Vagina (tissue), 2 donors: ENCODE results near the gene ATXN1.

Experiments used
- POLR2A ChIP-seq, 2 donors: fragments of 450-650 bp; IDR thresholded peaks; one replicate each; pipeline ENCODE4 v1.6.1; 2017; ENCODE audit warnings: antibody characterized with exemption in 2 of 2, mild to moderate bottlenecking in 2 of 2, moderate library complexity in 2 of 2
- POLR2AphosphoS5 ChIP-seq, 2 donors: sonication (generic); formaldehyde crosslinking; IDR thresholded peaks; one replicate each; pipeline ENCODE4 v1.9.0; 2017; ENCODE audit warnings: antibody characterized with exemption in 2 of 2, mild to moderate bottlenecking in 2 of 2, low read depth in 1 of 2; ENCODE audit not compliant: insufficient read depth in 1 of 2
- TF ChIP-seq, protein P1 (sequence below), 3 experiments: fragments of 450-650 bp in 2 of 3; fragments of 200-600 bp in 1 of 3; sonication (generic) in 1 of 3; IDR thresholded peaks; one replicate each; pipeline ENCODE4 v1.5.1; 2017 to 2019; ENCODE audit warnings: antibody characterized with exemption in 3 of 3, mild to moderate bottlenecking in 2 of 3, moderate library complexity in 2 of 3

GRCh38 chr6:16374016-16374415, 387.2 kb downstream of the ATXN1 start:
- TF ChIP-seq POLR2A (IDR thresholded peaks at IDR 0.05), result no peak
- TF ChIP-seq, protein P1, sequence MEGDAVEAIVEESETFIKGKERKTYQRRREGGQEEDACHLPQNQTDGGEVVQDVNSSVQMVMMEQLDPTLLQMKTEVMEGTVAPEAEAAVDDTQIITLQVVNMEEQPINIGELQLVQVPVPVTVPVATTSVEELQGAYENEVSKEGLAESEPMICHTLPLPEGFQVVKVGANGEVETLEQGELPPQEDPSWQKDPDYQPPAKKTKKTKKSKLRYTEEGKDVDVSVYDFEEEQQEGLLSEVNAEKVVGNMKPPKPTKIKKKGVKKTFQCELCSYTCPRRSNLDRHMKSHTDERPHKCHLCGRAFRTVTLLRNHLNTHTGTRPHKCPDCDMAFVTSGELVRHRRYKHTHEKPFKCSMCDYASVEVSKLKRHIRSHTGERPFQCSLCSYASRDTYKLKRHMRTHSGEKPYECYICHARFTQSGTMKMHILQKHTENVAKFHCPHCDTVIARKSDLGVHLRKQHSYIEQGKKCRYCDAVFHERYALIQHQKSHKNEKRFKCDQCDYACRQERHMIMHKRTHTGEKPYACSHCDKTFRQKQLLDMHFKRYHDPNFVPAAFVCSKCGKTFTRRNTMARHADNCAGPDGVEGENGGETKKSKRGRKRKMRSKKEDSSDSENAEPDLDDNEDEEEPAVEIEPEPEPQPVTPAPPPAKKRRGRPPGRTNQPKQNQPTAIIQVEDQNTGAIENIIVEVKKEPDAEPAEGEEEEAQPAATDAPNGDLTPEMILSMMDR (IDR thresholded peaks at IDR 0.05), result no peak
- no peak for TF ChIP-seq POLR2AphosphoS5 (IDR thresholded peaks at IDR 0.05; ENCODE audit: insufficient read depth in 1 of 2, low read depth in 1 of 2)
